Skin of body (tissue), 2 donors: ENCODE results near the gene CDH11. TPM values are rescaled to one million over a fixed set of nuclear protein-coding genes. Genes with fewer than 3 reads are reported as not detected.
A peak's percentile ranks its signal among the peaks of the same experiment; 100 is the strongest.

ENCODE experiments used
- DNase-seq: peaks from one replicate; lab custom pipeline; 2025; lab: John Stamatoyannopoulos, UW
- total RNA-seq: library from RNA; depleted of rRNA; stranded (reverse); fragments of >200 nt; gene quantifications from one replicate; pipeline ENCODE4 v1.2.3, GENCODE V29; 2014

The CDH11 gene
- total RNA-seq, 1 donor from 2014 or later, result 102 TPM

- DNase-seq, result no peak
Observed at GRCh38 chr16:65116818-65117430, 4.9 kb downstream of the CDH11 start.

GRCh38 chr16:65116216-65116615 lies 5.6 kb downstream of the CDH11 start:
- no peak for DNase-seq

- no peak for DNase-seq
Observed at GRCh38 chr16:65114527-65114926, 7.3 kb downstream of the CDH11 start.

- no peak for DNase-seq
Observed at GRCh38 chr16:65113441-65113840, 8.4 kb downstream of the CDH11 start.

GRCh38 chr16:65111306-65111705 lies 10.6 kb downstream of the CDH11 start:
- no peak for DNase-seq

- peak; percentile 35 for DNase-seq
Observed at GRCh38 chr16:65106757-65107156, 15.1 kb downstream of the CDH11 start.

- DNase-seq, result no peak
Observed at GRCh38 chr16:65105171-65105570, 16.7 kb downstream of the CDH11 start.

- no peak for DNase-seq
Observed at GRCh38 chr16:65104471-65104870, 17.4 kb downstream of the CDH11 start.

GRCh38 chr16:65102326-65102725 lies 19.5 kb downstream of the CDH11 start:
- DNase-seq, result no peak

GRCh38 chr16:65101009-65101408 lies 20.9 kb downstream of the CDH11 start:
- no peak for DNase-seq

GRCh38 chr16:65099607-65100006 lies 22.3 kb downstream of the CDH11 start:
- DNase-seq, result no peak

- no peak for DNase-seq
Observed at GRCh38 chr16:65098916-65099315, 22.9 kb downstream of the CDH11 start.

- DNase-seq, result no peak
Observed at GRCh38 chr16:65097296-65097695, 24.6 kb downstream of the CDH11 start.

- no peak for DNase-seq
Observed at GRCh38 chr16:65095906-65096305, 26.0 kb downstream of the CDH11 start.

GRCh38 chr16:65095090-65095728 lies 26.7 kb downstream of the CDH11 start:
- no peak for DNase-seq

- DNase-seq, result no peak
Observed at GRCh38 chr16:65094009-65094408, 27.9 kb downstream of the CDH11 start.

GRCh38 chr16:65083164-65083857 lies 38.6 kb downstream of the CDH11 start:
- DNase-seq, result no peak

- DNase-seq, result no peak
Observed at GRCh38 chr16:65079549-65079948, 42.3 kb downstream of the CDH11 start.

- DNase-seq, result no peak
Observed at GRCh38 chr16:65077181-65077580, 44.7 kb downstream of the CDH11 start.

- no peak for DNase-seq
Observed at GRCh38 chr16:65075877-65076276, 46.0 kb downstream of the CDH11 start.

- peak; percentile 1 for DNase-seq
Observed at GRCh38 chr16:65071433-65072311, 50.2 kb downstream of the CDH11 start.
